UCSD-AML1 (cell line): ENCODE data around the gene REEP6.

ENCODE experiments used
- DNase-seq: peaks from one replicate; lab custom pipeline; 2025; ENCODE audit not compliant: unreplicated experiment; lab: John Stamatoyannopoulos, UW

The REEP6 gene

GRCh38 chr19:1491114-1491848, at the start of gene REEP6:
REEP6 (plus strand) TSS chr19:1491181; CDS start chr19:1491270, 89 bp downstream.
- DNase-seq, result no peak

- DNase-seq, result no peak
Observed at GRCh38 chr19:1441677-1442438, 49.1 kb upstream of the REEP6 start.

GRCh38 chr19:1445185-1445931, 45.6 kb upstream of the REEP6 start:
- peak; percentile 79 for DNase-seq

- no peak for DNase-seq
Observed at GRCh38 chr19:1445932-1446712, 44.9 kb upstream of the REEP6 start.

- DNase-seq, result no peak
Observed at GRCh38 chr19:1446713-1447481, 44.1 kb upstream of the REEP6 start.

GRCh38 chr19:1447504-1447903, 43.5 kb upstream of the REEP6 start:
- DNase-seq, result no peak

GRCh38 chr19:1447944-1448343, 43.0 kb upstream of the REEP6 start:
- DNase-seq, result no peak

- DNase-seq, result no peak
Observed at GRCh38 chr19:1449467-1450442, 41.2 kb upstream of the REEP6 start, which contains the start of gene APC2. APC2 (plus strand) TSS chr19:1450121; CDS start chr19:1453002, 2,881 bp downstream.

- no peak for DNase-seq
Observed at GRCh38 chr19:1450735-1451731, 39.9 kb upstream of the REEP6 start.

- DNase-seq, result no peak
Observed at GRCh38 chr19:1451916-1452801, 38.8 kb upstream of the REEP6 start.

- no peak for DNase-seq
Observed at GRCh38 chr19:1452802-1453524, 38.0 kb upstream of the REEP6 start.

- peak; percentile 25 for DNase-seq
Observed at GRCh38 chr19:1453525-1454364, 37.2 kb upstream of the REEP6 start.

GRCh38 chr19:1455002-1455335, 36.0 kb upstream of the REEP6 start:
- DNase-seq, result peak; percentile 36

- DNase-seq, result peak; percentile 81
Observed at GRCh38 chr19:1455336-1456120, 35.5 kb upstream of the REEP6 start.
